Neural cell (in vitro differentiated cells): ENCODE results near the gene VWA5B1. TPM values are rescaled to one million over a fixed set of nuclear protein-coding genes. Genes with fewer than 3 reads are reported as not detected.

Experiments used
- H2AFZ ChIP-seq: fragments of 200-600, 300-800 bp; sonication (generic), shearing (Covaris generic); 2 replicates; pipeline ENCODE4 v1.6.0; 2014; ENCODE audit warnings: low read depth, mild to moderate bottlenecking, antibody characterized with exemption, low read length, moderate library complexity
- H3F3A ChIP-seq: fragments of 200-600 bp; shearing (Covaris generic); 2 replicates; pipeline ENCODE4 v1.6.1; 2016; ENCODE audit warnings: mild to moderate bottlenecking, moderate library complexity, mixed read lengths, antibody characterized with exemption, low read length; ENCODE audit not compliant: insufficient read depth, poor library complexity, severe bottlenecking
- H3K27ac ChIP-seq: fragments of 200-600, 300-800 bp; sonication (generic), shearing (Covaris generic); 2 replicates; pipeline ENCODE4 v1.5.1; 2014; ENCODE audit warnings: mild to moderate bottlenecking, low read length, moderate library complexity
- H3K27me3 ChIP-seq: fragments of 300-800, 200-600 bp; sonication (generic), shearing (Covaris generic); 2 replicates; pipeline ENCODE4 v1.6.0; 2014; ENCODE audit warnings: mild to moderate bottlenecking, low read depth, low read length, moderate library complexity; ENCODE audit not compliant: insufficient read depth
- H3K36me3 ChIP-seq: fragments of 300-800, 200-600 bp; sonication (generic), shearing (Covaris generic); 2 replicates; pipeline ENCODE4 v1.5.1; 2014; ENCODE audit warnings: mild to moderate bottlenecking, antibody characterized with exemption, low read length, moderate library complexity; ENCODE audit not compliant: insufficient read depth
- H3K4me2 ChIP-seq: fragments of 300-800, 200-600 bp; sonication (generic), shearing (Covaris generic); 2 replicates; pipeline ENCODE4 v1.6.0; 2014; ENCODE audit warnings: mild to moderate bottlenecking, low read length
- H3K4me3 ChIP-seq: fragments of 300-800, 200-600 bp; sonication (generic), shearing (Covaris generic); 2 replicates; pipeline ENCODE4 v1.5.1; 2014; ENCODE audit warnings: mild to moderate bottlenecking, low read length, moderate library complexity
- H3K79me2 ChIP-seq: fragments of 200-600 bp; shearing (Covaris generic); replicated peaks from 2 replicates; pipeline ENCODE4 v1.6.0; 2014; ENCODE audit warnings: mild to moderate bottlenecking, low read length, moderate library complexity; ENCODE audit not compliant: insufficient read depth
- H3K9ac ChIP-seq: fragments of 300-800, 200-600 bp; sonication (generic), shearing (Covaris generic); 2 replicates; pipeline ENCODE4 v1.6.1; 2016; ENCODE audit warnings: mild to moderate bottlenecking, low read length, mixed read lengths
- H3K9me2 ChIP-seq: fragments of 200-600 bp; shearing (Covaris generic); 2 replicates; pipeline ENCODE4 v1.6.1; 2016; ENCODE audit warnings: mild to moderate bottlenecking, low read length, mixed read lengths; ENCODE audit not compliant: insufficient read depth
- H3K9me3 ChIP-seq: fragments of 200-600, 300-800 bp; sonication (generic), shearing (Covaris generic); 2 replicates; pipeline ENCODE4 v1.6.1; 2016; ENCODE audit warnings: mild to moderate bottlenecking, mixed run types, low read length, moderate library complexity, mixed read lengths
- H4K20me1 ChIP-seq: fragments of 200-600 bp; shearing (Covaris generic); 2 replicates; pipeline ENCODE4 v1.6.1; 2016; ENCODE audit warnings: mild to moderate bottlenecking, mixed run types; ENCODE audit not compliant: insufficient read depth
- CTCF ChIP-seq: fragments of 450-650 bp; IDR thresholded peaks from 2 replicates; pipeline ENCODE4 v1.5.1; 2014; ENCODE audit warnings: antibody characterized with exemption, mild to moderate bottlenecking, moderate library complexity; ENCODE audit not compliant: poor library complexity, severe bottlenecking
- EZH2 ChIP-seq: fragments of 200-600, 300-800 bp; shearing (Covaris generic), sonication (generic); IDR thresholded peaks from 2 replicates; pipeline ENCODE4 v1.6.1; 2014; ENCODE audit warnings: antibody characterized with exemption, low read length, borderline replicate concordance, mild to moderate bottlenecking; ENCODE audit not compliant: insufficient read depth, poor library complexity, severe bottlenecking
- POLR2AphosphoS5 ChIP-seq: IDR thresholded peaks from 2 replicates; pipeline ENCODE4 v1.6.1; 2012
- RAD21 ChIP-seq: fragments of 450-650 bp; conservative IDR thresholded peaks from 2 replicates; pipeline ENCODE4 v1.6.1; 2014; ENCODE audit warnings: antibody characterized with exemption, mild to moderate bottlenecking, moderate library complexity
- REST ChIP-seq: IDR thresholded peaks from 2 replicates; pipeline ENCODE4 v1.6.1; 2012; ENCODE audit warnings: borderline replicate concordance
- SMC3 ChIP-seq: fragments of 450-650 bp; conservative IDR thresholded peaks from 2 replicates; pipeline ENCODE4 v1.6.1; 2014; ENCODE audit warnings: antibody characterized with exemption, mild to moderate bottlenecking, moderate library complexity; ENCODE audit not compliant: poor library complexity
- TAF1 ChIP-seq: IDR thresholded peaks from 2 replicates; pipeline ENCODE4 v1.6.1; 2012; ENCODE audit warnings: low read depth
- polyA plus RNA-seq: library from polyadenylated mRNA; depleted of rRNA; stranded (reverse); fragments of >200 nt; gene quantifications from 2 replicates; pipeline ENCODE4 v1.2.3, GENCODE V29; 2014

Gene VWA5B1
- polyA plus RNA-seq, 1 donor from 2014 or later: 0.27 TPM

- Histone ChIP-seq H3K9me3 (no peaks in the 10 kb centered on the region), H3K9ac (no peak overlapping the region), H3K27me3 (no peaks in the 10 kb centered on the region), H4K20me1 (no peaks in the 10 kb centered on the region), H3K9me2 (no peaks in the 10 kb centered on the region), H3K4me2 (no peak overlapping the region), H3K79me2 (no peaks in the 10 kb centered on the region), H2AFZ (no peak overlapping the region), H3K4me3 (no peak overlapping the region), H3K36me3 (no peaks in the 10 kb centered on the region), H3F3A (no peaks in the 10 kb centered on the region), H3K27ac (no peak overlapping the region)
- TF ChIP-seq CTCF (no peak), POLR2AphosphoS5 (no peak)
Measured at GRCh38 chr1:20318521-20318920, 27.8 kb downstream of the VWA5B1 start.

- H3F3A ChIP-seq: no peaks in the 10 kb centered on the region
- no peaks in the 10 kb centered on the region for H3K9me2 ChIP-seq
- H3K27ac ChIP-seq: no peak overlapping the region
- no peak overlapping the region for H2AFZ ChIP-seq
- H3K9ac ChIP-seq: no peak overlapping the region
- H3K79me2 ChIP-seq: no peaks in the 10 kb centered on the region
- no peaks in the 10 kb centered on the region for H3K36me3 ChIP-seq
- no peaks in the 10 kb centered on the region for H3K9me3 ChIP-seq
- H3K27me3 ChIP-seq: no peaks in the 10 kb centered on the region
- TF ChIP-seq RAD21: no peak
- no peak for TF ChIP-seq SMC3
- no peak for TF ChIP-seq REST
- TF ChIP-seq EZH2: no peak
- H4K20me1 ChIP-seq: no peaks in the 10 kb centered on the region
- no peak overlapping the region for H3K4me3 ChIP-seq
- H3K4me2 ChIP-seq: no peak overlapping the region
Measured at GRCh38 chr1:20318971-20319370, 28.3 kb downstream of the VWA5B1 start.

GRCh38 chr1:20319456-20320220 is 29.0 kb downstream of the VWA5B1 start:
- Histone ChIP-seq H2AFZ (no peak overlapping the region), H3K4me2 (no peak overlapping the region), H3K27ac (no peak overlapping the region), H3K36me3 (no peaks in the 10 kb centered on the region), H3F3A (no peaks in the 10 kb centered on the region), H3K9ac (no peak overlapping the region), H3K9me2 (no peaks in the 10 kb centered on the region), H3K4me3 (no peak overlapping the region), H3K27me3 (no peaks in the 10 kb centered on the region), H4K20me1 (no peaks in the 10 kb centered on the region), H3K9me3 (no peaks in the 10 kb centered on the region), H3K79me2 (no peaks in the 10 kb centered on the region)
- TF ChIP-seq REST (no peak), POLR2AphosphoS5 (no peak), TAF1 (no peak)
